MM.1S (cell line): ENCODE data around the gene RNF144B.

Experiments used
- EZH2 ChIP-seq: fragments of 300-600 bp; sonication (generic); optimal IDR thresholded peaks from 2 replicates; pipeline ENCODE3; 2017; ENCODE audit warnings: low read depth, mild to moderate bottlenecking, antibody characterized with exemption, low read length, mixed read lengths
- TF ChIP-seq, protein P1 (sequence below): fragments of 300-600 bp; sonication (generic); IDR thresholded peaks from 2 replicates; pipeline ENCODE4 v1.5.1; 2016; ENCODE audit warnings: antibody characterized with exemption, low read length, mixed read lengths

DNA sequence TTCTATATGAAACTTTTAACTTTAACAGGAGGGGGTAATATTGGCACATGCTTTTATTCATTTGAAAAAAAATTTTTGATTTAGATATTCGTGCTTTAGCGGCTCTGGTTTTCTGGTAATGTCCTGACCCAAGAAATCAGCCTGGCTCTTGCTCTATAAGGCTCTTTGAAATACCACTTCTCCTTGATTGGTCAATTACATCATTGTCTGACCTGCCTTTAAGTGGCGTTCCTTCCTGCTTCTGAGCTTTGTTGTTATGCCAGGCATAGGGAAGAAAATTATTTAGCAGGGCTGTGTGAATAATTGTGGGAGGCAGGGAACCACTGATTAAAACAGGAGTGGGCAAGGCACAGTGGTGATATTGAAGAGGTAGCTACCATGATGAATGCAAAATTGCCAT lies 3.9 kb downstream of the RNF144B start:
- no peak for TF ChIP-seq EZH2
- TF ChIP-seq, protein P1, sequence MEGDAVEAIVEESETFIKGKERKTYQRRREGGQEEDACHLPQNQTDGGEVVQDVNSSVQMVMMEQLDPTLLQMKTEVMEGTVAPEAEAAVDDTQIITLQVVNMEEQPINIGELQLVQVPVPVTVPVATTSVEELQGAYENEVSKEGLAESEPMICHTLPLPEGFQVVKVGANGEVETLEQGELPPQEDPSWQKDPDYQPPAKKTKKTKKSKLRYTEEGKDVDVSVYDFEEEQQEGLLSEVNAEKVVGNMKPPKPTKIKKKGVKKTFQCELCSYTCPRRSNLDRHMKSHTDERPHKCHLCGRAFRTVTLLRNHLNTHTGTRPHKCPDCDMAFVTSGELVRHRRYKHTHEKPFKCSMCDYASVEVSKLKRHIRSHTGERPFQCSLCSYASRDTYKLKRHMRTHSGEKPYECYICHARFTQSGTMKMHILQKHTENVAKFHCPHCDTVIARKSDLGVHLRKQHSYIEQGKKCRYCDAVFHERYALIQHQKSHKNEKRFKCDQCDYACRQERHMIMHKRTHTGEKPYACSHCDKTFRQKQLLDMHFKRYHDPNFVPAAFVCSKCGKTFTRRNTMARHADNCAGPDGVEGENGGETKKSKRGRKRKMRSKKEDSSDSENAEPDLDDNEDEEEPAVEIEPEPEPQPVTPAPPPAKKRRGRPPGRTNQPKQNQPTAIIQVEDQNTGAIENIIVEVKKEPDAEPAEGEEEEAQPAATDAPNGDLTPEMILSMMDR = no peak
